OCI-LY1 (cell line): ENCODE results near the gene ESYT1.

Experiments
- H2AFZ ChIP-seq: fragments of 200-600 bp; sonication (generic), shearing (Covaris generic); 2 replicates; pipeline ENCODE4 v1.6.0; 2014; ENCODE audit warnings: antibody characterized with exemption, mild to moderate bottlenecking, low read length
- H3F3A ChIP-seq: fragments of 200-600 bp; sonication (generic), shearing (Covaris generic); 2 replicates; pipeline ENCODE4 v1.6.0; 2014; ENCODE audit warnings: mild to moderate bottlenecking, antibody characterized with exemption, low read length, moderate library complexity; ENCODE audit not compliant: insufficient read depth
- H3K27ac ChIP-seq: fragments of 200-600 bp; sonication (generic); 2 replicates; pipeline ENCODE4 v1.5.1; 2014; ENCODE audit warnings: low read length, mixed run types, mild to moderate bottlenecking, low read depth; ENCODE audit not compliant: poor library complexity, severe bottlenecking
- H3K27me3 ChIP-seq: fragments of 200-600 bp; sonication (generic); 2 replicates; pipeline ENCODE4 v1.6.0; 2014; ENCODE audit warnings: antibody characterized with exemption, mild to moderate bottlenecking, low read length, moderate library complexity; ENCODE audit not compliant: insufficient read depth
- H3K36me3 ChIP-seq: fragments of 200-600 bp; sonication (generic); 2 replicates; pipeline ENCODE4 v1.6.1; 2014; ENCODE audit warnings: mild to moderate bottlenecking, antibody characterized with exemption, low read length, moderate library complexity, mixed read lengths; ENCODE audit not compliant: insufficient read depth
- H3K4me1 ChIP-seq: fragments of 200-600 bp; sonication (generic); 2 replicates; pipeline ENCODE4 v1.5.1; 2014; ENCODE audit warnings: mild to moderate bottlenecking, low read length, moderate library complexity; ENCODE audit not compliant: insufficient read depth, severe bottlenecking
- H3K4me2 ChIP-seq: fragments of 200-600 bp; sonication (generic), shearing (Covaris generic); 2 replicates; pipeline ENCODE4 v1.6.1; 2014; ENCODE audit warnings: low read length
- H3K4me3 ChIP-seq: fragments of 200-600 bp; sonication (generic); 2 replicates; pipeline ENCODE4 v1.5.1; 2014; ENCODE audit warnings: low read length, low read depth, mild to moderate bottlenecking, mixed read lengths; ENCODE audit not compliant: poor library complexity, severe bottlenecking
- H3K79me2 ChIP-seq: fragments of 200-600 bp; shearing (Covaris generic); 2 replicates; pipeline ENCODE4 v1.6.1; 2016; ENCODE audit warnings: mixed run types, low read length, mixed read lengths; ENCODE audit not compliant: insufficient read depth
- H3K9ac ChIP-seq: fragments of 200-600 bp; sonication (generic), shearing (Covaris generic); 2 replicates; pipeline ENCODE4 v1.6.1; 2014; ENCODE audit warnings: mild to moderate bottlenecking, low read length, mixed read lengths
- H3K9me2 ChIP-seq: fragments of 200-600 bp; sonication (generic), shearing (Covaris generic); 2 replicates; pipeline ENCODE4 v1.6.1; 2014; ENCODE audit warnings: low read depth, mild to moderate bottlenecking, low read length, mixed read lengths
- H3K9me3 ChIP-seq: fragments of 200-600 bp; shearing (Covaris generic); 2 replicates; pipeline ENCODE4 v1.6.1; 2014; ENCODE audit warnings: low read length, mixed read lengths
- H4K20me1 ChIP-seq: fragments of 200-600 bp; sonication (generic), shearing (Covaris generic); 2 replicates; pipeline ENCODE4 v1.6.0; 2016; ENCODE audit warnings: mild to moderate bottlenecking, low read length; ENCODE audit not compliant: insufficient read depth
- EZH2 ChIP-seq: fragments of 200-600 bp; sonication (generic), shearing (Covaris generic); IDR thresholded peaks from 2 replicates; pipeline ENCODE4 v1.8.0; 2017; ENCODE audit warnings: borderline replicate concordance, mixed run types, mild to moderate bottlenecking, antibody characterized with exemption, low read length, moderate library complexity, mixed read lengths
- TF ChIP-seq, protein P1 (sequence below): fragments of 200-600 bp; sonication (generic), shearing (Covaris generic); IDR thresholded peaks from 2 replicates; pipeline ENCODE4 v1.5.1; 2017; ENCODE audit warnings: mild to moderate bottlenecking, antibody characterized with exemption, low read length, moderate library complexity, mixed read lengths

Gene ESYT1

DNA sequence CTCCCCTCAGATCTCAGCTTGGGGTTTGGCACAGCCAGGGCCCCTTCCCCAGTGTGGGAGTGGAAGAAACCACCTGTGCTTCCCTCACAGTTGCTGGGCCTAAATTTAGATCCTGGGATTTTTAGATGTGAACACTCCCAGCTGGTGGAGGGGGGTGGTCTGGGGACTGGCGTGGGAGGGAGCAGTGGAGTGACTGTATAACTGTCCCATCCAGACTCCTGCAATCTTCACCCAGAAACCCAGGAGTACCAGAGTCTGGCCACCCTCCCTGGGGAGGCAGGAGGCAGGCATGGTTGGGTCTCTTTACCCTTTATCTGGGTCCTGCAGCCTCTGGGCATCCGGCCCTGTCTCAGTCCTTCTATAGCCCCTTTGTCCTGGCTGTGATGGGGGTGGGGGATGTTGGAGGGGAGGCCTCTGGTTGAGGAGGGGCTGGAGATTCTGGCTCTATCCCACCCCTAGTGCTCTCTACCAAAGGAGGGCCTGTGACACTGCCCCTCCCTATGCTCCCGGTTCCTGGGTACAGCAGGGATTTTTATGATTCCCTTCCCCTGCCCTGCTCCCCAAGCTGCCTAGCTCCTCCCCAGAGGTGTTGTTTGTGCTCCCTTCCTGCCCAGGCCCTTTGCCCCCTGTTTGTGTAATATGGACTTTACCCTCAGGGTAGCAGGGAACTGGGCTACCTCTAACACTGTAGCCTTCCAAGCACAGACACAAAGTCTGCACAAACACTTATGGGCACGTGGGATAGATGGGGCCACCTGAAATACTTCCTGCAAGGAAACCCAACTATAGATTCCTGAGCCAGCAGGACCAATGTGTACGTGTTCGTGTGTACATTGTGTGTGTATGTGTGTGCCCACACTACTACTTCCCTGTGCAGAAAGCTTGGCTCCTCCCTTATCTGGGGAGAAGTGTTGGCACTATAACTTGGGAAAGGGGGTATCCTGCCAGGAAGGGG, 46.4 kb upstream of the ESYT1 start:
- TF ChIP-seq, protein P1, sequence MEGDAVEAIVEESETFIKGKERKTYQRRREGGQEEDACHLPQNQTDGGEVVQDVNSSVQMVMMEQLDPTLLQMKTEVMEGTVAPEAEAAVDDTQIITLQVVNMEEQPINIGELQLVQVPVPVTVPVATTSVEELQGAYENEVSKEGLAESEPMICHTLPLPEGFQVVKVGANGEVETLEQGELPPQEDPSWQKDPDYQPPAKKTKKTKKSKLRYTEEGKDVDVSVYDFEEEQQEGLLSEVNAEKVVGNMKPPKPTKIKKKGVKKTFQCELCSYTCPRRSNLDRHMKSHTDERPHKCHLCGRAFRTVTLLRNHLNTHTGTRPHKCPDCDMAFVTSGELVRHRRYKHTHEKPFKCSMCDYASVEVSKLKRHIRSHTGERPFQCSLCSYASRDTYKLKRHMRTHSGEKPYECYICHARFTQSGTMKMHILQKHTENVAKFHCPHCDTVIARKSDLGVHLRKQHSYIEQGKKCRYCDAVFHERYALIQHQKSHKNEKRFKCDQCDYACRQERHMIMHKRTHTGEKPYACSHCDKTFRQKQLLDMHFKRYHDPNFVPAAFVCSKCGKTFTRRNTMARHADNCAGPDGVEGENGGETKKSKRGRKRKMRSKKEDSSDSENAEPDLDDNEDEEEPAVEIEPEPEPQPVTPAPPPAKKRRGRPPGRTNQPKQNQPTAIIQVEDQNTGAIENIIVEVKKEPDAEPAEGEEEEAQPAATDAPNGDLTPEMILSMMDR, result no peak
- TF ChIP-seq EZH2, result no peak
- Histone ChIP-seq H3K79me2 (no peaks in the 10 kb centered on the region), H3K9me3 (no peaks in the 10 kb centered on the region), H3K4me1 (peaks cover 19% of the 10 kb centered on the region), H3F3A (no peaks in the 10 kb centered on the region), H4K20me1 (no peaks in the 10 kb centered on the region), H3K27me3 (peaks cover 12% of the 10 kb centered on the region), H3K4me3 (no peak overlapping the region), H3K36me3 (no peaks in the 10 kb centered on the region), H3K9ac (no peak overlapping the region), H3K27ac (no peak overlapping the region), H3K4me2 (no peak overlapping the region), H3K9me2 (no peaks in the 10 kb centered on the region), H2AFZ (no peak overlapping the region)

DNA sequence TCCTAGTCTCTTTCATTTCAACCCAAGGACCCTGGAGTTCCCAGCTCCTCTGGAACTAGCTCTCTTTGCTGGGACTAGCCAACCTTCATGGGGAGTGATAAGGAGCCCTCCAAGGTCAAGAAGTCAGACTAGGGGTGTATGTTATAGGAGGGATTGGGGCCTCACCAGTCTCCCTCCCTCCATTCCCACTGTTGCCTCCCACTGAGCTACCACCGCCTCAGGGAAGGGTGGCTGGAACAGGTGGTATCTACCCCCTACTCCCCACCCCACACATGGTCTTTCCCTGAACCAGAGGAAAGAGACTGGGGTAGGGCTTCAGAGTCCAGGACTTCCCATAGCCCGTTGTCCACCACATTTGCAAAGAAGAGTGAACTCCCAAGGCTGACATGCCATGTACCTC, 45.7 kb upstream of the ESYT1 start:
- Histone ChIP-seq H3K9me2 (no peaks in the 10 kb centered on the region), H3K36me3 (no peaks in the 10 kb centered on the region), H3K4me1 (peaks cover 19% of the 10 kb centered on the region), H4K20me1 (no peaks in the 10 kb centered on the region), H3K9ac (no peak overlapping the region), H3K27me3 (peaks cover 12% of the 10 kb centered on the region), H3K4me2 (no peak overlapping the region), H2AFZ (no peak overlapping the region), H3K4me3 (no peak overlapping the region), H3K79me2 (no peaks in the 10 kb centered on the region), H3F3A (no peaks in the 10 kb centered on the region), H3K27ac (no peak overlapping the region), H3K9me3 (no peaks in the 10 kb centered on the region)
- TF ChIP-seq, protein P1, result no peak
- no peak for TF ChIP-seq EZH2

DNA sequence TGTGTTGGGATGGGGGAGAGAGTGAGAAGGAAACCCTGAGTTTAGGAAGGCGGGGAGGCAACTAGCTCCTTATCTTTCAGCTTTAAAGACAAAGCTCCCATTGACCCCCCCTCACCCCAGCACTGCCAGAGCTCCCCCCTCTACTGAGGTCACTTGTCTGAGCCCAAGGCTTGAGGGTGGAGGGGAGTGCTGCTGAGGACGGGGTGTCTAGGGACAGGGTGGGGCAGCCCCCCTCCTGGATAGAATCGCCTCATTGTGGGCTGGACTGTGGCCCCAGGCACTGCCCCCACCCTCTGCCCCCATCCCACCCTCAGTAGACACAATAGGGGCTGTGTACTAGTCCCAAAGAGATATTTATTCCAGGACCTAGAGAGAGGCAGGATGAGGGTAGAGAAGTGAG, 45.1 kb upstream of the ESYT1 start:
- peaks cover 12% of the 10 kb centered on the region for H3K27me3 ChIP-seq
- H3K36me3 ChIP-seq, result no peaks in the 10 kb centered on the region
- H3K4me3 ChIP-seq, result no peak overlapping the region
- H3K9me2 ChIP-seq, result no peaks in the 10 kb centered on the region
- H3K9ac ChIP-seq, result no peak overlapping the region
- no peaks in the 10 kb centered on the region for H3K79me2 ChIP-seq
- no peak overlapping the region for H3K4me2 ChIP-seq
- H3K27ac ChIP-seq, result no peak overlapping the region
- H3K9me3 ChIP-seq, result no peaks in the 10 kb centered on the region
- H3K4me1 ChIP-seq, result peaks cover 19% of the 10 kb centered on the region
- H3F3A ChIP-seq, result no peaks in the 10 kb centered on the region
- TF ChIP-seq, protein P1, result no peak
- TF ChIP-seq EZH2, result no peak
- H2AFZ ChIP-seq, result no peak overlapping the region
- no peaks in the 10 kb centered on the region for H4K20me1 ChIP-seq
